Heart left ventricle (tissue), 16 donors: ENCODE data around the gene CLSTN2. TPM values are rescaled to one million over a fixed set of nuclear protein-coding genes. Genes with fewer than 3 reads are reported as not detected.

Experiments used
- ATAC-seq, 4 donors: fragments of 200-7000 bp; cut with Tn5 transposase; one replicate each; pipeline ENCODE4 v1.9.1; 2020 to 2022; ENCODE audit warnings: moderate library complexity in 4 of 4, mild to moderate bottlenecking in 3 of 4, moderate number of reproducible peaks in 1 of 4
- DNase-seq, 5 donors: peaks; one replicate each; pipeline ENCODE4 v3.0.0-alpha.2; 2020
- H3K27ac ChIP-seq, 12 donors: fragments of 200-600 bp; sonication (generic) in 4 of 12; one replicate each; pipeline versions ENCODE4 v1.5.0 to v1.8.0; 2016 to 2022; ENCODE audit warnings: mild to moderate bottlenecking in 2 of 12
- H3K27me3 ChIP-seq, 9 donors: fragments of 200-600 bp; sonication (generic) in 2 of 9; one replicate each; pipeline versions ENCODE4 v1.5.1 to v1.8.0; 2016 to 2022; ENCODE audit warnings: mild to moderate bottlenecking in 3 of 9
- H3K36me3 ChIP-seq, 9 donors: fragments of 200-600 bp; sonication (generic) in 2 of 9; one replicate each; pipeline versions ENCODE4 v1.5.0 to v1.8.0; 2018 to 2022; ENCODE audit warnings: mild to moderate bottlenecking in 2 of 9
- H3K4me1 ChIP-seq, 12 donors: fragments of 200-600 bp; sonication (generic) in 4 of 12; one replicate each; pipeline versions ENCODE4 v1.5.0 to v1.8.0; 2016 to 2022; ENCODE audit warnings: mild to moderate bottlenecking in 3 of 12
- H3K4me3 ChIP-seq, 12 donors: fragments of 200-600 bp; sonication (generic) in 4 of 12; one replicate each; pipeline versions ENCODE4 v1.5.0 to v1.8.0; 2017 to 2022; ENCODE audit warnings: mild to moderate bottlenecking in 9 of 12, moderate library complexity in 4 of 12
- H3K9me3 ChIP-seq, 12 donors: fragments of 200-600 bp; sonication (generic) in 4 of 12; one replicate each; pipeline versions ENCODE4 v1.5.0 to v1.8.0; 2016 to 2022; ENCODE audit warnings: mild to moderate bottlenecking in 1 of 12
- POLR2A ChIP-seq, 2 donors: fragments of 450-650 bp; IDR thresholded peaks; one replicate each; pipeline ENCODE4 v1.6.1; 2017; ENCODE audit warnings: antibody characterized with exemption in 2 of 2, mild to moderate bottlenecking in 2 of 2, moderate library complexity in 2 of 2
- WGBS, 4 donors: extraction: QIAGEN DNeasy Blood & Tissue Kit in 2 of 4; methylation state at CpG; one replicate each; pipeline versions ENCODE4 v1.1.5 to v1.1.7; 2013 to 2018; 5-methylcytosine and 5-hydroxymethylcytosine counted together
- intact Hi-C, 10 donors: fragments of 100-400 bp; cut with DNase I; formaldehyde crosslinking; loops; one replicate each; pipeline versions ENCODE4 v1.11.1 to v1.14.2; 2022
- polyA plus RNA-seq, 2 donors: library from polyadenylated mRNA; stranded (reverse); fragments of 200-250 nt; gene quantifications; one replicate each; pipeline ENCODE4 v1.2.3, GENCODE V29; 2013
- total RNA-seq, 9 donors: library from RNA; depleted of rRNA in 2 of 9; stranded (reverse); fragments of >200 nt in 2 of 9; fragmentation: NEBNext Ultra II Directional in 3 of 9; extraction: Animal tissue kit (Norgen Biotek cat#: 25700) in 3 of 9; gene quantifications; one replicate each; pipeline versions ENCODE4 v1.1.0 to v1.2.4, GENCODE V29; 2016 to 2023
- TF ChIP-seq, protein P1 (sequence below), 12 donors: fragments of 200-600 bp; sonication (generic) in 4 of 12; IDR thresholded peaks; one replicate each; pipeline versions ENCODE4 v1.5.0 to v1.8.0; 2018 to 2022; ENCODE audit warnings: antibody characterized with exemption in 12 of 12, mild to moderate bottlenecking in 5 of 12
- donor health status: ischemic (EF 13 %, LVEDD 7.1; RV severe dilation, severe dysfunction).
- donor health status: healthy with polysubstance abuse.
- donor health status: DM: no; HTN: yes; CAD: no.
- donor health status: DM: no; HTN: no; CAD: no.
- donor health status: ischemic (EF 25% LVEDD 6.9; RV normal size, moderate dysfunction).
- donor health status: ischemic (EF 25% LVEDD 5.7; RV mildly dilated, moderate dysfunction).
- donor health status: healthy.
- donor health status: DM: yes; HTN: yes; CAD: no.
- donor health status: ischemic (EF 35%, LVEDD 5.7; RV mildly dilated, moderate dysfunction).
- donor health status: nonischemic (EF 11% LVEDD 7.7; RV severe dilation, severe dysfunction).
- donor health status: DM: yes; HTN: yes; CAD: no.
- donor health status: PGD.
- donor health status: ischemic (EF 29% LVEDD 5.4; RV normal size, mild dysfunction).
- donor health status: nonischemic (EF 23%, LVEDD 6.1; RV moderate dilation, normal function).

Gene CLSTN2
- total and polyA plus RNA-seq, 11 donors, result 0.69 to 7.6 (median 3.9) TPM

DNA sequence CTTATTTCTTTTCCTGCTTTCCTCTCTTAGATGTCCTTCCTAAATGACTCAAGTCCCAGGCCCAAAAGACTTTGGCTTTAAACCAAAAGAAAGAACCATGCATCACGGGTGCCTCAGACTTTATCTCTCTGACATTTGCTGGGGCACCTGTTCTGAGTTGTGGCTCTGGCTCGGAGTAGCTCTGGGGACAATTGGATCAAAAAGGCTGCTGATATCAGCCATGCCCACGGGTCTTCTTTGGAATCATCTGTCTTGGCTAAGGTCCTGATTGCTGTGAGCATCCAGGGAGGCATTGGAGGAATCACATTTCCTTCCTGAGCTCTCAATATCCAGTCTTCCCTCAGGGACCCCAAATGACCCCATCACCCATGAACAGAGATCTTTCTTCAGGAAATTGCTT, 59.9 kb downstream of the CLSTN2 start:
- DNase-seq (no peak), ATAC-seq (no peak)
- Histone ChIP-seq H3K36me3 (no peaks in the 10 kb centered on the region), H3K27me3 (no peaks in the 10 kb centered on the region), H3K27ac (no peak overlapping the region), H3K4me1 (peaks cover 0 to 6% (median 0%) of the 10 kb centered on the region in 12 donors), H3K9me3 (no peaks in the 10 kb centered on the region), H3K4me3 (no peak overlapping the region)
- WGBS, 4 donors, result 9 to 30% (median 17%) methylated on average over 3 of the region's 3 CpGs
- TF ChIP-seq, protein P1, sequence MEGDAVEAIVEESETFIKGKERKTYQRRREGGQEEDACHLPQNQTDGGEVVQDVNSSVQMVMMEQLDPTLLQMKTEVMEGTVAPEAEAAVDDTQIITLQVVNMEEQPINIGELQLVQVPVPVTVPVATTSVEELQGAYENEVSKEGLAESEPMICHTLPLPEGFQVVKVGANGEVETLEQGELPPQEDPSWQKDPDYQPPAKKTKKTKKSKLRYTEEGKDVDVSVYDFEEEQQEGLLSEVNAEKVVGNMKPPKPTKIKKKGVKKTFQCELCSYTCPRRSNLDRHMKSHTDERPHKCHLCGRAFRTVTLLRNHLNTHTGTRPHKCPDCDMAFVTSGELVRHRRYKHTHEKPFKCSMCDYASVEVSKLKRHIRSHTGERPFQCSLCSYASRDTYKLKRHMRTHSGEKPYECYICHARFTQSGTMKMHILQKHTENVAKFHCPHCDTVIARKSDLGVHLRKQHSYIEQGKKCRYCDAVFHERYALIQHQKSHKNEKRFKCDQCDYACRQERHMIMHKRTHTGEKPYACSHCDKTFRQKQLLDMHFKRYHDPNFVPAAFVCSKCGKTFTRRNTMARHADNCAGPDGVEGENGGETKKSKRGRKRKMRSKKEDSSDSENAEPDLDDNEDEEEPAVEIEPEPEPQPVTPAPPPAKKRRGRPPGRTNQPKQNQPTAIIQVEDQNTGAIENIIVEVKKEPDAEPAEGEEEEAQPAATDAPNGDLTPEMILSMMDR (IDR thresholded peaks at IDR 0.05), result no peak
- no peak for TF ChIP-seq POLR2A (IDR thresholded peaks at IDR 0.05)
- intact Hi-C loops, result no loop called here

DNA sequence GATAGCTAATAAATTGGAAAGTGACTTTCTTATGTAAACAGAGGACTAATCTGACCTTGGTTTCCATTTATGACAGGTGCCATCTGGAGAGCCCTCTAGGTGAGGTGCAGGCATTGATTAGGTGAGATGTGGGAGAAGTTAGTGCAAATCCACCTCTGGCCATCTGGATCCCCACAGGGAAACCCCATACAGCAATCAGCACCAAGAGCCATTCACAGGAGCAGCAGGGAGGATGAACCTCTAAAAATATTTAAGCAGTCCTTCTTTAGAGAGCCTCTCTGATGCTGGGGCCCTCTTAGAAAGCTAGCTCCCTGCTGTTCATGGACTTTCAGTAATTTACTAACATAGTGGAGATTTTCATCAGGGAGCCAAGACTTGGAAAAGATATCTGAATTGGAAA, 69.3 kb downstream of the CLSTN2 start:
- Histone ChIP-seq H3K27me3 (no peaks in the 10 kb centered on the region), H3K9me3 (no peaks in the 10 kb centered on the region), H3K4me3 (no peak overlapping the region), H3K27ac (no peak overlapping the region), H3K4me1 (peaks cover 0 to 7% (median 0%) of the 10 kb centered on the region in 12 donors), H3K36me3 (no peaks in the 10 kb centered on the region)
- TF ChIP-seq, protein P1 (IDR thresholded peaks at IDR 0.05), result no peak
- intact Hi-C loops, result no loop called here
- no peak for ATAC-seq
- no peak for DNase-seq

DNA sequence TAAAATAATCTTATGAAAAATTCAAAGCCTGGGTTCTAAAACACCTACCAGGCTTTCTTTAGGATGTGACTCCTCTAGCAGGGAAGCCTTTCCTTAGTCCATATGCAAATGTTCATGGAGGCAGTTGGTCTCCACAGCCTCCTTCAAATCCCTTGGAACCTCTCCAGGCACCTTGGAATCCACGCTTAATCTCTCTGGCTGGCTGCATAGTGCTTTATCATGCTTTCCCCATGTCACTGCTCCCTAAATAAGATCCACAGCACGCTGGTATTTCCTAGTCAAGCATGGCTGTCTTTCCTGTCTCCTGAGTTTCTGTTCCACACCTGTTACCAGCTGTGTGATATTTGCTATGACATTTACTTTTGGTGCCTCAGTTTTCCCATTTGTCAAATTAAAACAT, 71.3 kb downstream of the CLSTN2 start:
- 7 to 20% (median 14%) methylated on average over 2 of the region's 2 CpGs for WGBS, 4 donors
- H3K4me3 ChIP-seq, result no peak overlapping the region
- H3K36me3 ChIP-seq, result no peaks in the 10 kb centered on the region
- intact Hi-C loops, result no loop called here
- H3K27me3 ChIP-seq, result no peaks in the 10 kb centered on the region
- DNase-seq (no peak), ATAC-seq (peak in 1 of 4 donors; percentile 33)
- H3K4me1 ChIP-seq, result peaks cover 0 to 7% (median 0%) of the 10 kb centered on the region in 12 donors
- no peaks in the 10 kb centered on the region for H3K9me3 ChIP-seq
- H3K27ac ChIP-seq, result no peak overlapping the region
- TF ChIP-seq, protein P1 (IDR thresholded peaks at IDR 0.05), result no peak
- no peak for TF ChIP-seq POLR2A (IDR thresholded peaks at IDR 0.05)

DNA sequence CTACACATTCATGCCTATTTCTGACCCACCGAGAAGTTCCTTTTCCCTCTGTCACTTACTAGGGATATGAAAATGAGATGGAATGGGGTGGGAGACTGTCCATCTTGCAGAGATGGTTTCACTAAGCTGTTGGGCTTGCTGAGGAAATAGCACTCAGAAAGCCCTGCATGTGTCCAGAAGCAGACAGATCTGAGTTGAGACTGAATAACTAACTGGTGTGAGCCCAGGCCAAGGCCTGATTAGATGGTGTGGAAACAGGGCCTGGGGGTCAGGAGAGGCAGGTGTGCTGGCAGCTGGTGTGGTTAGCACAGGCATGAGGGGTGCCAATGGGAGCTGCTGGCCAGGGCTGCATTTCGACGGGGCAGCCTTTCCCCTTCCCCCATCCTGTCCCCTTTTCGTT, 72.1 kb downstream of the CLSTN2 start:
- H3K4me1 ChIP-seq, result peaks cover 0 to 7% (median 0%) of the 10 kb centered on the region in 12 donors
- H3K27ac ChIP-seq, result no peak overlapping the region
- ATAC-seq (no peak), DNase-seq (no peak)
- no peaks in the 10 kb centered on the region for H3K36me3 ChIP-seq
- 84 to 92% (median 88%) methylated on average over 4 of the region's 4 CpGs for WGBS, 4 donors
- H3K4me3 ChIP-seq, result no peak overlapping the region
- no peaks in the 10 kb centered on the region for H3K27me3 ChIP-seq
- intact Hi-C loops, result no loop called here
- TF ChIP-seq, protein P1 (IDR thresholded peaks at IDR 0.05), result no peak
- no peak for TF ChIP-seq POLR2A (IDR thresholded peaks at IDR 0.05)
- H3K9me3 ChIP-seq, result no peaks in the 10 kb centered on the region
